Subcutaneous abdominal adipose tissue (tissue), 5 donors: ENCODE results near the gene PLCB1.

Experiments used
- H3K27ac ChIP-seq: one replicate; pipeline ENCODE4 v1.7.0; 2013; ENCODE audit warnings: low read depth, mild to moderate bottlenecking, inconsistent platforms, low read length, moderate library complexity
- H3K27me3 ChIP-seq, 5 donors: one replicate each; pipeline ENCODE4 v1.7.0; 2013; ENCODE audit warnings: low read length in 5 of 5, inconsistent platforms in 1 of 5; ENCODE audit not compliant: control insufficient read depth in 5 of 5, insufficient read depth in 4 of 5
- H3K36me3 ChIP-seq, 5 donors: one replicate each; pipeline ENCODE4 v1.7.0; 2013; ENCODE audit warnings: low read length in 5 of 5; ENCODE audit not compliant: control insufficient read depth in 5 of 5, insufficient read depth in 5 of 5
- H3K4me1 ChIP-seq, 5 donors: one replicate each; pipeline ENCODE4 v1.7.0; 2013; ENCODE audit warnings: low read length in 5 of 5, mild to moderate bottlenecking in 3 of 5, moderate library complexity in 1 of 5; ENCODE audit not compliant: control insufficient read depth in 5 of 5, insufficient read depth in 5 of 5
- H3K4me3 ChIP-seq, 5 donors: one replicate each; pipeline ENCODE4 v1.7.0; 2013; ENCODE audit warnings: low read length in 5 of 5, low read depth in 1 of 5
- H3K9ac ChIP-seq, 5 donors: one replicate each; pipeline ENCODE4 v1.7.0; 2013; ENCODE audit warnings: low read length in 5 of 5, mild to moderate bottlenecking in 4 of 5, moderate library complexity in 3 of 5
- H3K9me3 ChIP-seq, 5 donors: one replicate each; pipeline ENCODE4 v1.7.0; 2013; ENCODE audit warnings: low read length in 5 of 5; ENCODE audit not compliant: control insufficient read depth in 5 of 5
- donor health status: healthy.
- donor health status: healthy.
- donor health status: healthy.
- donor health status: healthy.
- donor health status: healthy.

The PLCB1 gene

DNA sequence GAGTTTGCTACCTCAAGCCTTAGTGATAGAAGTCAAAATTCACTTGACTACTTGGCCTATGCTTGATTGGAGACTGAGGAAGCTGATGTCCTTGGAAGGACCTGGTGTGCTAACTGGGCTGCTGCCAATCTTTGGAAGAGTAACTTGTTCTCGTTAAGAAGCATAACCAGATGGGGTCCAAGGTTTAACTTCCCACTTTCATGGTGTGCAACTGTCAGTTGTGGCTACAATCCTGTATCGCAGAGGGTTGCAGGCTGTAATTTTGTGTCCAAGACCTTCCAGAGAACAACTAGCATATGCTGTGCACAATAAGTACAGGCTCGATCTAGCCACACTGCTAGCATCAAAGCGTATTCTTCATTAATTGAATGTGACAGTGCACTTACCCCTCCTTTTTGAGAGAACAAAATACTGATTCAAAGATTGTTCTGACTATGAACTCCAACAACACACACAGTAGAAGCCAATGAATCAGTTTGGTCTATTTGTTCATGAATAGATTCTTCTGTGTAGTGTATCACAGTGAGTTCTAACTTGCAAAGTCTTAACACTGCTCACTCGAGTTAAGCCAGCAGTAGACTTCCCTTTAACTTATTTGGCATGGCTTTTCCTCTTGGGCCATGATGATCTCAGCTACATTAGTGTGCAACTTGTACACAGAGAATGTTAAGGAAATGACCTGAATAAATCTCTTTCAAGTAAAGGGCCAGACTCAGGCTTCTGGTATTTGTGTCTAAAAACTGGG is 15.8 kb upstream of the PLCB1 start:
- Histone ChIP-seq H3K27ac (no peak overlapping the region), H3K4me1 (peaks cover 0 to 19% (median 14%) of the 10 kb centered on the region in 5 donors), H3K36me3 (no peaks in the 10 kb centered on the region), H3K4me3 (no peak overlapping the region), H3K27me3 (no peaks in the 10 kb centered on the region), H3K9ac (no peak overlapping the region), H3K9me3 (no peaks in the 10 kb centered on the region)

DNA sequence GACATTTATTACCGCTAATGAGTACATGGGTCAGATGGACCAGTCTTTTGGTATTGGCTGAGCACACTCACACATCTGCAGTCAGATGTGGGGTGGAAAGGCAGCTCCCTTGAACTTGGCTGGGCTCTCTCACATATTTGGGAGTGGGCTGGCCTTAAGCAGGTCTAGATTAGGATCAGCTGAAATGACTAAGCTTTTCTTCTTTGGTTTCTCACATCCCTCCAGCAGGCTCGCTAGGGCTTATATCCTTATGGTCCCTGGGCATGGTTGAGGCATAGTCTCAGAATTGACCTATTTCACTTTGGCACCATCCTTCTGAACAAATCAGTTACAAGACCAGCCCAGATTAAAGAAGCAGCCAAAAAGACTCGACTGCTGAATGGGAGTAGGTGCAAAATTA is 14.4 kb upstream of the PLCB1 start:
- Histone ChIP-seq H3K36me3 (no peaks in the 10 kb centered on the region), H3K27me3 (no peaks in the 10 kb centered on the region), H3K27ac (no peak overlapping the region), H3K9me3 (no peaks in the 10 kb centered on the region), H3K4me1 (peaks cover 0 to 19% (median 14%) of the 10 kb centered on the region in 5 donors), H3K4me3 (no peak overlapping the region), H3K9ac (no peak overlapping the region)

DNA sequence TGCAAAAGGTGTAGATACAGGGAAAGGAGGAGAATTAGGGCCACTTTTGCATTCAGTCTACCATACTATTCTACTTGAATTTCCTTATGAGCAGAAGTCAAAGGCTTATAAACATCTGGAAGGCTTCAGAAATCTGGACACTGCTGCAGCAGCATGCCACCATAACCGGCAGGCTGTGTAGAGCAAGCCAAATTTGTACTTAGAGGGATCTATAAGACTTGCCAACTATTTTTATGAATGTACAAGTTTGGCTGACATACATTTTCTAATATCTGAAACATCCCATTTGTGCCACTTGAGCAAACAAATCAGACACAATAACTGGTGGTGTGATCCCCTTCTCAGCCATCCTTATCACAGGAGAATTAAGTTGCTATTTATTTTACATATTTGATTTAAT is 14.0 kb upstream of the PLCB1 start:
- Histone ChIP-seq H3K9me3 (no peaks in the 10 kb centered on the region), H3K4me1 (peaks cover 0 to 19% (median 14%) of the 10 kb centered on the region in 5 donors), H3K9ac (no peak overlapping the region), H3K27ac (no peak overlapping the region), H3K36me3 (no peaks in the 10 kb centered on the region), H3K4me3 (no peak overlapping the region), H3K27me3 (no peaks in the 10 kb centered on the region)

GRCh38 chr20:8118760-8119159 is 13.3 kb upstream of the PLCB1 start:
- no peak overlapping the region for H3K9ac ChIP-seq
- no peaks in the 10 kb centered on the region for H3K9me3 ChIP-seq
- no peak overlapping the region for H3K27ac ChIP-seq
- no peaks in the 10 kb centered on the region for H3K27me3 ChIP-seq
- no peak overlapping the region for H3K4me3 ChIP-seq
- H3K4me1 ChIP-seq = peaks cover 0 to 19% (median 14%) of the 10 kb centered on the region in 5 donors
- no peaks in the 10 kb centered on the region for H3K36me3 ChIP-seq

DNA sequence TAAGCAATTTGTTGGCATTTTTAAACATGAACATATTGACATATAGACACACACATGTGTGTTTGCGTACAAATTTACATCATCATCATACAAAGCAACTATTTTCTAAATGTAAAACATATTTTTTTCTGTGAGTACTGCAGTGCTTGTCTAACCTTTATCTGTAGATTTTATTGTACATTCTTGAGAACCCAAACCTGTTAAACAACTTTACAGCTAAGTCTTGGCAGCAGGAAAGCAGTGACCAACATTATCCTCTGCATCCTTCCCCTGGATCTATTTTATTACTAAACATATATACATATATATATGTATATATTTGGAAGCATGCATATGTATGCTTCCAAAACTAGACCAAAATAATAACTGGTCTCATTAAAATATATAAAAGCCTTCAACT is 10.4 kb upstream of the PLCB1 start:
- H3K9me3 ChIP-seq = no peaks in the 10 kb centered on the region
- no peak overlapping the region for H3K4me3 ChIP-seq
- H3K36me3 ChIP-seq = no peaks in the 10 kb centered on the region
- no peak overlapping the region for H3K27ac ChIP-seq
- H3K27me3 ChIP-seq = no peaks in the 10 kb centered on the region
- H3K4me1 ChIP-seq = peaks cover 0 to 8% (median 2%) of the 10 kb centered on the region in 5 donors
- no peak overlapping the region for H3K9ac ChIP-seq

- Histone ChIP-seq H3K4me1 (no peaks in the 10 kb centered on the region), H3K9me3 (no peaks in the 10 kb centered on the region), H3K27me3 (peaks cover 0 to 3% (median 0%) of the 10 kb centered on the region in 5 donors), H3K4me3 (no peak overlapping the region), H3K36me3 (no peaks in the 10 kb centered on the region), H3K27ac (no peak overlapping the region), H3K9ac (no peak overlapping the region)
These were observed 7.4 kb upstream of the PLCB1 start for GRCh38 chr20:8124639-8125038.

GRCh38 chr20:8126181-8126580 is 5.9 kb upstream of the PLCB1 start:
- Histone ChIP-seq H3K9me3 (no peaks in the 10 kb centered on the region), H3K27me3 (peaks cover 0 to 3% (median 0%) of the 10 kb centered on the region in 5 donors), H3K36me3 (no peaks in the 10 kb centered on the region), H3K9ac (no peak overlapping the region), H3K27ac (no peak overlapping the region), H3K4me1 (no peaks in the 10 kb centered on the region), H3K4me3 (no peak overlapping the region)

- no peaks in the 10 kb centered on the region for H3K9me3 ChIP-seq
- no peak overlapping the region for H3K9ac ChIP-seq
- H3K27ac ChIP-seq = no peak overlapping the region
- H3K4me1 ChIP-seq = peaks cover 0 to 6% (median 5%) of the 10 kb centered on the region in 5 donors
- H3K27me3 ChIP-seq = peaks cover 0 to 3% (median 0%) of the 10 kb centered on the region in 5 donors
- H3K36me3 ChIP-seq = no peaks in the 10 kb centered on the region
- H3K4me3 ChIP-seq = no peak overlapping the region
These were observed 5.2 kb upstream of the PLCB1 start for GRCh38 chr20:8126841-8127378.

DNA sequence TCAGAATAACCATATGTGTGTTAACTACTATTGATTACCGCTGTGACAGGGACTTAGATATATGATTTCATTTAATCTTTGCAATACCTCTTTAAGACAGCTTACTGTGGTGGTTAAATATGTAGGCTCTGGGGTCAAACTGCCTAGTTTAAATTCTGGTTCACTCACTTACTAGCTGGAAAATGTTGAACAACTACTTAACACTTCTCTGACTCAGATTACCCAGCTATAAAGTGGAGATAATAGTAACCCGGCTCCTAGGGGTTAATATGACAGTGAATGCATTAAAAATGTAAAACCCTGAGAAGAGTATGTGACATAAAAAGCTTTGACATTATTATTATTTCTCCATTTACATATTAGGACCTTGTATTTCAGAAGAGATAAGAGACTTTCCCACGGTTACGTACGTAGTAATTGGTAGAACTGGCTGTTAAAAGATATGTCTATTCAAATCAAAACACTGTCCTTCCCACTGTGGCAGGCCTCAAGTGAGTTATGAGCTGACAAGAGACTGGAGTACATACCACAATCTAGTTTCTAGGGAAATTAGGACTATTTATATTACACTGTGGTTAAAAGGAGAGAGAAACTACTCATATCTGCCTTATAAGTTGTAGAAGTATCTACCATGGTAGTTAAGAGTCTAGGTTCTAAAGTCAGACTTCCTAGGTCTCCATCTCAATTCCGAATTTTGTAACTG is 4.4 kb upstream of the PLCB1 start:
- H3K27ac ChIP-seq = no peak overlapping the region
- no peak overlapping the region for H3K4me3 ChIP-seq
- peaks cover 0 to 8% (median 7%) of the 10 kb centered on the region in 5 donors for H3K4me1 ChIP-seq
- H3K9ac ChIP-seq = no peak overlapping the region
- no peaks in the 10 kb centered on the region for H3K9me3 ChIP-seq
- H3K27me3 ChIP-seq = peaks cover 0 to 3% (median 0%) of the 10 kb centered on the region in 5 donors
- H3K36me3 ChIP-seq = no peaks in the 10 kb centered on the region
